GM21390 (cell line): ENCODE data around the gene ALG5.

ENCODE experiments used
- ATAC-seq: cut with Tn5 transposase; IDR thresholded peaks from one replicate; pipeline ENCODE4 v1.9.1; 2021; ENCODE audit not compliant: unreplicated experiment

The ALG5 gene

DNA sequence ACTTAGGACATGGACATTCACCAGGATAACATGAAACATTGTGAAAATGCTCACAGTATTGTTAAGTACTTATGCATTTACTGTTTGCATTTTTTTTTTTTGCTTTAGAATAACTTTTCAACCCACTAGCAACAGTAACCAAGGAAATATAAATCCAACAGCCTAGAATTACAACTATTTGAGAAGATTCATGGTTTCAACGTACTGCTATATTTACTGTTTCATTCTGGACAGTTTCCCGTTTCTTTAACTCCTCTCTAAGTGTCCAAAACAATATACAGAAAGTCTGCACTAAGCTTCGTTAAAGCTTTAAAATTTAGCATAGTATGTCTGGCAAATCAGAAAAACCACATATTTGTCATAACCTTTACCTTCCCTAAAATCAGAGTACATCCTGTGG lies 81.8 kb downstream of the ALG5 start:
- no peak for ATAC-seq

DNA sequence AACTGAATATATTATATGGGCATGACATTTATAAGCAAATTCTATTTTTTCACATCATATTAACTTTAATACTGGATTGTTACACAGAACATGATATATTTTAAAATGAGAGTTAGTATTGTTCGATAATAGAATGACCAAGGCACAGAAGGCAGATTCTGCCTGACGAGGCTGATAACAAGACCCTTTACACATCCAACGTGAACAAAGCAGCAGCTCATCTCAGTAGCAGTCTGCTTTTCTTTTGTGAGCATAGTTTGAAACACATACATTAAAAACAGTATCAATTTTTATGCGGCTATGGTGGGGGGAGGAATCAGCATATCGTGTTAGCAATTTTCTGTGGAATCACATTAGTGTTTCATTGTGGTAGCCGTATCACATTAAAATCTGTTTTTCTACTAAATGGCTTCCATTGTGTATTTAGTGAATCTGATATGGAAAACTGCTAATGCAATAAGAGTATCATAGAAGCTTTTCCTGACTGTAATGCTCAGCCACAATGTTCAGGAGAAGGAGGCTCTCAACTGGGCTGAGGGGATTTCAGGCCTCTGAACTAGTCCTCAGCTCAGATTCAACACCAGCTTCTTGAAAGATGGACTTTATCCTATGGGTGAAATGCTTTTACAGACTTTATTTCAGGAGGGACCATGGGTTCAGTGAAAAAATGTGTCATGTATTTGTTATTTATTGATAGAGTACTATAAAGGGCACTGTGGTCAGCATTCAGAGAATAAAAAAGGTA lies 83.1 kb downstream of the ALG5 start:
- ATAC-seq: no peak

DNA sequence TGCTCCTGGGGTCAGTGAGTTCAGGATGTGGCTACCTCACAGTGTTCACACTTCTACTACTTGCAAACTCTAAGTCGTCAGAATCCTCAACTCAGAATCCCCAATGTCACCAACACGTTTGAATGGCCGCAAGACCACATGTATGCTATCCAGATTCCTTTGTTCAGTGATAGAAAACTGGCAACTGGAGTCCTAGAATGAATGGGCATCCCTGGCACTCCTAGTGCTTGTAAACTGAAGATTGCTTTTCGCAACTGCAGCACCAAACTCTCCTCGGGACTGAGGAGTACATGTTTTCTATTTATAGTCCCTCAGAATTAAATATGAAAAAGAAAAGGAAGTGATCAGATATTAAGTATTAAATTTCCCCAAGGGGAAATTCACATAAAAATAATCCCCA lies 84.0 kb downstream of the ALG5 start:
- no peak for ATAC-seq

DNA sequence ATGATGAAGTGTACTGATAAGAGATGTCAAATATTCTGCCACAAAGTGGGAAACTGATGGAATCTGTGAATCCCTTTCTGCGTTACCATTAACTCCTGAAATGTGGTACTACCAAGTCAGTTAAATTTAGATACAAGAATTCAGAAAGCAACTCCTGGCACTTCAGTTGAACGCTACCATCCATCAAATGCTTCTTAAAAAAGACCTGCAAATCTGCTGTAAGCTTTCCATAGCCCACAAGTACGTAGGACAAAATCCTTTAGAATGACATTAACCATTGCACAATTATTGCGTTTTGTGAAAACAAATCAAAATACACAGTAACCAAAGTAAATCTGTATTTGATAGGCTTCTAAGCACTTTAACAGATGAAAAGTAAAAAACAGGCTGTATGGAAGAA lies 84.5 kb downstream of the ALG5 start:
- ATAC-seq: no peak

DNA sequence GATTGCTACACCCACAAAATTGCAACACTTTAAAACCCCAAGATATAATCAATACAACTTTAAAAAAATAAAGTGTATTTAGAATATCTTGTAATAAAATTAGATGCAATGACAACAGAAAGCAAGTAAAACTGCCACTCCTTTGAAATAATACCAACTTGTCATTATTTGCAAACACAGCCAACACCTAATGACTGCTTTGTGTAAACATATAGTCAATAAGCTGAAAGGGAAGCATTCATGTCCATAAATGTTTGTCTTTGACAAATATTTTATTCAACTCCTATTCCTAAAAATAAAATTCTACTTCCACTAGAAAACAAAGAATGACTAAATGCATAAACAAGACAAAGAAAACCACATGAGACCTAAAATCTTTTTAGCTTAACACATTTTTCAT lies 85.7 kb downstream of the ALG5 start:
- ATAC-seq: no peak

DNA sequence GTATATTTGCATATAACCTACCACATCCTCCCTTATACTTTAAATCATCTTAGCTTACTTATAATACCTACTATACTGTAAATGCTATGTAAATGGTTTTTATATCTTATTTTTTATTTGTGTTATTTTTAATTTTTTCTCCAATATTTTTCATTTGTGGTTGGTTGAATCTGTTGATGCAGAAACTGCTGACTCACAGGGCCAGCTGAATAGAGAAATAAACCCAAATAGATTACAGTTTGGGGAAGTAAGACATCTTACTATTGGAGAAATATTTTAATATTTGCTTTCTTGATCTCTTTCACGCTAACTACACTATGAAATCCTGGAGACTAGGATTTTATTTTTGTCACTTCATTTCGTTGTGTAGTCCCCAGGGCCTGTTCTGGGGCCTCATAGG lies 86.2 kb downstream of the ALG5 start:
- ATAC-seq: no peak

DNA sequence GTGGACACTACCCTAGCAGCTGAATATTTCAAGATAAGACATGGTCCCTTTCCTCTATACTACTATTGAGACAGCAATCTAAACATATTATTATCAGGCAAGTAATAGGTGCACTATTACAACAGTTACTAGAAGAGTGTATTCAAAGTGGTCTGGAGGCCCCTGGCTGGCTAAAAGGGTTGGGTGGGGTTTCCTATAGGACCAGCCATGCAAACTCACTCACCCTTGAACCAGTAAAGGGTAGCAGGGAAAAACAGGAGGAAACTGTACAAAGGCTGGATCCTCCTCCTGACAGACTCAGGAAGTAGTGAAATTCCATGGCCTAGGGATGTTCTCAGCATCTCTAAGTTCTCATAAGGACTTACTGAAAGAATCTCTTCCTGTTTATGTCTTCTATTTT lies 86.8 kb downstream of the ALG5 start:
- ATAC-seq: no peak

DNA sequence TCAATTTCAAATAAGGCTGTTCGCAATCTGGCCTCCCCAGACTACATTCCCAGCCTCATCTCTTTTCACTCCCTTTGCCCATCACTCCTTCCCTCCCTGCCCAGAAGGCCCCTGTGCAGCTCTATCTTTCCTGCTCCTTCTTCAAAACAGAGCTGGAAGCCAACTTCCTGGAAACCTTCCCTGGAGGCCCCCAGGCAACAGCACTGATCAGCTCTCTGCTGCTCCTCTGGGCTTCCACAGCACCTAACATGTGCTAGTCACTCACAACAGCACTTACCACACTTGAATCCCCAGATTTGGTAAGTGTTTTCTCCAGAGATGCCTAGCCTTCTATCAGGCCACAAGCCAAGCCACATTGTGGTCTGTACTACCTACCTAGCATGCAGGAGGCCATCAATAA lies 88.6 kb downstream of the ALG5 start:
- no peak for ATAC-seq

DNA sequence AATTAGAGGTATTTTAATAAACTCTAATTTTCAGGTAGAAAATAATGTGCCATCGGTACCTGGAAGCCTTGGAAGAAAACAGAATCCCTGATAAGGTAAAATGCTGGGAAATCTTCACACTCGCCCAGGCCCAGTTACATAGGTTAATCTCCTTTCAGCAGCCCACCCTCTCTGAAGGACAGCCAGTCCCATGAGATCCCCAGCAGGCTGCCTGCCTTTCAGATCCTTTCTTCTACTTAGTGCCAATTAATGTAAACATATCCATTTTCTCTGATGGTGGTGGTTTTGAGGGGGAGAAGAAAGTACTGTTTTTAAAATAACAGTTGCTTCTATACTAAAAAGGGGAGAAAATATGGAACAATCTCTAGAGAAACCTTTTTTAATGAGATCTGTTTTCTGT lies 91.3 kb downstream of the ALG5 start:
- ATAC-seq: no peak

DNA sequence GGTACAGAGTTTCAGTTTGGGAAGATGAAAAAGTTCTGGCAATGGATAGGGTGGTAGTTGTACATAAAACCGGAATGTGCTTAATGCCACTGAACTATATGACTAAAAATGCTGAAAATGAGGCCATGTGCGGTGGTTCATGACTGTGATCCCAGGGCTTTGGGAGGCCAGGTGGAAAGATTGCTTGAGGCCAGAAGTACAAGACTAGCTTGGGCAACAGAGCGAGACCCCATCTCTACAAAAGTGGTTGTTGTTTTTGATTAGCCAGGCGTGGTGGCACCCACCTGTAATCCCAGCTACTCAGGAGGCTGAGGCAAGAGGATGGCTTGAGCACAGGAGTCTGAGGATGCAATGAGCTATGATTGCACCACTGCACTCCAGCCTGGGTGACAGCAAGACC lies 91.9 kb downstream of the ALG5 start:
- ATAC-seq: no peak

DNA sequence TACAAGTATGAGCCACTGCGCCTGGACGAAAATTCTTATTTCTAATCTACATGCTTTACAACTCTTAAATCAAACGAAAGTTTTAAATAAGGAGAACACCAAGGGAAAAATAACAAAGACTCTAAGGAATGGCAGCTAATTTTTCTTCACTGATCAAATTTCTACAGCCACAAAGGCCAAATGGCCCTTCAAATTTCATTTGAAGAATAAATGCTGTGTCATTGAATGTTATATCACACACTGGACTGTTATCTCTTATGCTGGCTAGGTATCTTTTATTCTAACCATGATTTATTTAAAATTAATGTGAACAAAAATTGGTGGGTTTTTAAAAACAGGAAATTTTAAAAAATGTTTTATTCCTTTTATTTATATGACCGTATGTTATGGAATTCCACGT lies 93.2 kb downstream of the ALG5 start:
- ATAC-seq: no peak

DNA sequence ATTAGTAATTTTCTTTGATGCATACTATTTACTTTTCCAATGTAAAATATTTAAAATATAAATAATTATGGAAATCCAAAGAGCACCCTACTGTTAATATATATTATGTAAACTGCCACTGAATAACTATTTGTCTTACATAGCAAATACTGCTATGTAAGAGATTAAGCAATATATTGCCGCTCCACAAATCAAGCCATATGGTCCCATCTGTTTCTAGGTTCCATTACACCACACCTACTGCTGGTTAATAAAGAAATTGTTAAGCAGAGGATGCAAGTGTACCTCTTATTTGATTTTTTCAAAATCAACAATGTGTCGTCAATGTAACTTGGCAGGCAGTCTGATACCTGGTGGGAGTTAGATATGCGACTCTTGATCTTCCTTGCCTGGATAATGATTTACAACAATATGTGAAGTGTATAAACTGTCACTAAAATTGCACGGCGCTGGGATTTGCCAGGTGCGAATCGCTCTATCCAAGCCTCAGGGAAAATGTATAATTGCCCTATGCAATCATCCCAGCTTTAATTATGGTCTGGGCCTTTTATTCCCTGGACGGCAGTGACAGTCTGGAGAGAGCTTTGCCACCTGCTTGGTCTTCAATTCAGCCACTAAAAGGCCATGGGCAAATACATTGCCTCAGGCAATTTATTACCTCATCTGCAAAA lies 95.1 kb downstream of the ALG5 start:
- no peak for ATAC-seq
